C4-2B (cell line): Measurements from ENCODE around the gene MTFMT.

Experiments
- ZFX ChIP-seq: fragments of 450-650 bp; IDR thresholded peaks from 2 replicates; pipeline ENCODE4 v1.6.1; 2017
- TF ChIP-seq, protein P1 (sequence below): fragments of 450-650 bp; conservative IDR thresholded peaks from 2 replicates; pipeline ENCODE4 v1.5.1; 2017; ENCODE audit warnings: mild to moderate bottlenecking

DNA sequence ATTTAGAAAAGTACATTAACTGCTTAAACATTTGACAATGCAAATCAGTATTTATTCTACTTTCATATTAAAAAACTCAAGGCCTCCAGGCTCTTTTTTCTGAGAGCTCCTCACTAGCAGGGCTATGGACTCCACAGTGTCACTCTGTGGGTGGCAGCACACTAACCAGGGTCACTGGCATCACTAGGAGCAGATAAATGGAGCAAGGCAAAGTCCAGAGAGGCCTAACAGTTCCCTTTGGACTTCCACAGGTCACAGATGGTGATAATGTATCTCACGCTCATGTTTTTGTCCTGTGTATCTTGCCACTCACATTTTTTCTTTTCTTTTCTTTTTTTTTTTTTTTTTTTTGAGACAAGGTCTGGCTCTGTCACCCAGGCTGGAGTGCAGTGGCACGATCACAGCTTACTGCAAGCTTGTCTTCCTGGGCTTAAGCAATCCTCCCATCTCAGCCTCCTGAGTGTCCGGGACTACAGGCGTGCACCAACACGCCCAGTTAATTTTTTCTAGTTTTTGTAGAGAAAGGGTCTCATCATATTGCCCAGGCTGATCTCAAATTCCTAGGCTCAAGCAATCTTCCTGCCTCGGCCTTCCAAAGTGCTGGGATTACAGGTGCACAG lies 47.5 kb downstream of the MTFMT start:
- TF ChIP-seq, protein P1, sequence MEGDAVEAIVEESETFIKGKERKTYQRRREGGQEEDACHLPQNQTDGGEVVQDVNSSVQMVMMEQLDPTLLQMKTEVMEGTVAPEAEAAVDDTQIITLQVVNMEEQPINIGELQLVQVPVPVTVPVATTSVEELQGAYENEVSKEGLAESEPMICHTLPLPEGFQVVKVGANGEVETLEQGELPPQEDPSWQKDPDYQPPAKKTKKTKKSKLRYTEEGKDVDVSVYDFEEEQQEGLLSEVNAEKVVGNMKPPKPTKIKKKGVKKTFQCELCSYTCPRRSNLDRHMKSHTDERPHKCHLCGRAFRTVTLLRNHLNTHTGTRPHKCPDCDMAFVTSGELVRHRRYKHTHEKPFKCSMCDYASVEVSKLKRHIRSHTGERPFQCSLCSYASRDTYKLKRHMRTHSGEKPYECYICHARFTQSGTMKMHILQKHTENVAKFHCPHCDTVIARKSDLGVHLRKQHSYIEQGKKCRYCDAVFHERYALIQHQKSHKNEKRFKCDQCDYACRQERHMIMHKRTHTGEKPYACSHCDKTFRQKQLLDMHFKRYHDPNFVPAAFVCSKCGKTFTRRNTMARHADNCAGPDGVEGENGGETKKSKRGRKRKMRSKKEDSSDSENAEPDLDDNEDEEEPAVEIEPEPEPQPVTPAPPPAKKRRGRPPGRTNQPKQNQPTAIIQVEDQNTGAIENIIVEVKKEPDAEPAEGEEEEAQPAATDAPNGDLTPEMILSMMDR = no peak
- no peak for TF ChIP-seq ZFX
